Measurements from ENCODE around the gene PTH1R. TPM values are rescaled to one million over a fixed set of nuclear protein-coding genes. Genes with fewer than 3 reads are reported as not detected.

The PTH1R gene
- total RNA-seq, 1 experiment from 2014 or later, result 1.0 TPM

- peaks cover 0 to under 1% (median 0%) of the 10 kb centered on the region in 3 experiments; a peak in 1 of 7 replicates for H3K36me3 Mint-ChIP-seq (ENCODE audit: insufficient read depth in 1 of 3, low read depth in 3 of 3)
- no peak overlapping the region for H3K9ac ChIP-seq (ENCODE audit: extremely low read depth, insufficient read length, low read length)
These were observed 30.6 kb upstream of the PTH1R start for GRCh38 chr3:46846624-46847542.

More at GRCh38 chr3:46846624-46847542, 30.6 kb upstream of the PTH1R start:
- H3K4me2 ChIP-seq (ENCODE audit: insufficient read depth, insufficient read length, low read length), result no peak overlapping the region
- Mint-ChIP-seq H3K4me3 (no peak overlapping the region), H3K4me1 (peaks cover 14 to 24% of the 10 kb centered on the region in 2 experiments), H3K27ac (no peak overlapping the region), H3K9me3 (peaks cover 5 to 9% of the 10 kb centered on the region in 2 experiments; a peak in 4 of 5 replicates), H3K27me3 (ENCODE audit: low read depth) (peaks cover 6% of the 10 kb centered on the region)
- H3K27me3 ChIP-seq (ENCODE audit: insufficient read depth, low read length), result no peaks in the 10 kb centered on the region
- H2BK15ac ChIP-seq (ENCODE audit: low read depth, low read length), result no peak overlapping the region
- H4K20me1 ChIP-seq (ENCODE audit: control insufficient read depth, insufficient read depth, insufficient read length), result no peaks in the 10 kb centered on the region
- 0 out of 2 replicates have a peak, but pooled peaks cover 2% of the 10 kb centered on the region for H3K4me1 ChIP-seq (ENCODE audit: insufficient read depth, low read length)
- no peak overlapping the region for H3K18ac ChIP-seq (ENCODE audit: insufficient read length, low read depth, low read length)
- no peak overlapping the region for H2BK20ac ChIP-seq (ENCODE audit: low read depth, low read length, poor library complexity, severe bottlenecking)
- no peak overlapping the region for H3K27ac ChIP-seq (ENCODE audit: insufficient read length, low read depth, low read length)
- no peak overlapping the region for H3K14ac ChIP-seq (ENCODE audit: insufficient read depth, low read length)
- no peak overlapping the region for H4K5ac ChIP-seq (ENCODE audit: insufficient read length, low read depth, low read length)
- no peak overlapping the region for H2AK5ac ChIP-seq (ENCODE audit: insufficient read length, low read length)
- no peak overlapping the region for H3K23ac ChIP-seq (ENCODE audit: insufficient read length, low read depth, low read length)
- H4K91ac ChIP-seq (ENCODE audit: insufficient read length, low read depth, low read length), result no peak overlapping the region
- no peaks in the 10 kb centered on the region for H3K79me2 ChIP-seq (ENCODE audit: insufficient read depth, low read length)
- H3T11ph ChIP-seq (ENCODE audit: low read length), result no peak overlapping the region
- TF ChIP-seq, protein P1, sequence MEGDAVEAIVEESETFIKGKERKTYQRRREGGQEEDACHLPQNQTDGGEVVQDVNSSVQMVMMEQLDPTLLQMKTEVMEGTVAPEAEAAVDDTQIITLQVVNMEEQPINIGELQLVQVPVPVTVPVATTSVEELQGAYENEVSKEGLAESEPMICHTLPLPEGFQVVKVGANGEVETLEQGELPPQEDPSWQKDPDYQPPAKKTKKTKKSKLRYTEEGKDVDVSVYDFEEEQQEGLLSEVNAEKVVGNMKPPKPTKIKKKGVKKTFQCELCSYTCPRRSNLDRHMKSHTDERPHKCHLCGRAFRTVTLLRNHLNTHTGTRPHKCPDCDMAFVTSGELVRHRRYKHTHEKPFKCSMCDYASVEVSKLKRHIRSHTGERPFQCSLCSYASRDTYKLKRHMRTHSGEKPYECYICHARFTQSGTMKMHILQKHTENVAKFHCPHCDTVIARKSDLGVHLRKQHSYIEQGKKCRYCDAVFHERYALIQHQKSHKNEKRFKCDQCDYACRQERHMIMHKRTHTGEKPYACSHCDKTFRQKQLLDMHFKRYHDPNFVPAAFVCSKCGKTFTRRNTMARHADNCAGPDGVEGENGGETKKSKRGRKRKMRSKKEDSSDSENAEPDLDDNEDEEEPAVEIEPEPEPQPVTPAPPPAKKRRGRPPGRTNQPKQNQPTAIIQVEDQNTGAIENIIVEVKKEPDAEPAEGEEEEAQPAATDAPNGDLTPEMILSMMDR (conservative IDR thresholded peaks at IDR 0.05), result no peak
- H2AFZ ChIP-seq (ENCODE audit: low read length), result no peak overlapping the region
- no CpG with 5 or more reads among the region's 9 CpGs for WGBS (ENCODE audit: extremely low coverage, insufficient read length, low lambda C conversion rate)
- no peaks in the 10 kb centered on the region for H3K79me1 ChIP-seq (ENCODE audit: insufficient read depth, low read depth, low read length, poor library complexity, severe bottlenecking)
- peak; percentile 24 for DNase-seq
- H2BK12ac ChIP-seq (ENCODE audit: insufficient read length, low read depth, low read length), result no peak overlapping the region
- H3K9me3 ChIP-seq (ENCODE audit: control insufficient read depth, low read depth, low read length), result no peaks in the 10 kb centered on the region
- H3K4ac ChIP-seq (ENCODE audit: low read depth, low read length), result no peak overlapping the region
- H3K56ac ChIP-seq (ENCODE audit: insufficient read length, low read depth, low read length), result no peak overlapping the region
- no peak overlapping the region for H2BK120ac ChIP-seq (ENCODE audit: low read depth, low read length, poor library complexity, severe bottlenecking)
- H3K23me2 ChIP-seq (ENCODE audit: insufficient read length, low read depth, low read length, poor library complexity, severe bottlenecking), result peaks cover 6% of the 10 kb centered on the region
- no peak overlapping the region for H2BK5ac ChIP-seq (ENCODE audit: insufficient read length, low read length)
- H4K8ac ChIP-seq (replicated peaks; ENCODE audit: insufficient read length, low read depth, low read length), result no peak overlapping the region

All from H9 (cell line).